Endothelial cell of umbilical vein (primary cell): ENCODE data around the gene UBE2E3. TPM values are rescaled to one million over a fixed set of nuclear protein-coding genes. Genes with fewer than 3 reads are reported as not detected.

Experiments
- BruUV-seq: library from RNA; stranded (reverse); fragments of 400-500 nt; replicated peaks from 2 replicates; lab custom pipeline; 2021; lab: Mats Ljungman, UMichigan
- CTCF ChIA-PET: fragments of 300-600, 350-600 bp; sonication (Branson Sonifier 250); formaldehyde crosslinking; loops from one replicate; lab custom pipeline; 2021; ENCODE audit warnings: antibody characterized with exemption, inconsistent platforms; lab: Charles Lee
- POLR2A ChIA-PET: fragments of 300-600, 350-600 bp; sonication (Branson Sonifier 250); formaldehyde crosslinking; loops from one replicate; lab custom pipeline; 2021; ENCODE audit warnings: antibody characterized with exemption, inconsistent platforms; lab: Charles Lee
- DNase-seq: peaks from one replicate; pipeline ENCODE4 v3.0.0-alpha.2; 2011; ENCODE audit warnings: low read depth, low spot score
- FAIRE-seq: peaks from 2 replicates; lab custom pipeline; 2011; peaks lifted over from hg19 to GRCh38; lab: Jason Lieb, UNC
- H2AFZ ChIP-seq: 2 replicates; pipeline ENCODE4 v1.6.0; 2012; ENCODE audit warnings: low read depth, low read length, control low read depth, inconsistent platforms
- H3K27ac ChIP-seq: 2 replicates; pipeline ENCODE4 v1.5.1; 2011; ENCODE audit warnings: low read depth, mild to moderate bottlenecking, control low read depth, low read length, moderate library complexity; ENCODE audit not compliant: insufficient read depth
- H3K27me3 ChIP-seq, 2 experiments: 2 replicates each; pipeline versions ENCODE4 v1.6.0 to v1.6.1; 2011; ENCODE audit warnings: low read length in 2 of 2, mixed read lengths in 1 of 2; ENCODE audit not compliant: control insufficient read depth in 2 of 2, insufficient read depth in 2 of 2
- H3K36me3 ChIP-seq, 2 experiments: 2 replicates in 1 of 2; 3 replicates in 1 of 2; pipeline ENCODE4 v1.5.1; 2011; ENCODE audit warnings: low read length in 2 of 2, mild to moderate bottlenecking in 1 of 2, moderate library complexity in 1 of 2; ENCODE audit not compliant: control insufficient read depth in 2 of 2, insufficient read depth in 2 of 2; ENCODE audit errors: extremely low read depth in 1 of 2
- H3K4me1 ChIP-seq: 3 replicates; pipeline ENCODE4 v1.5.1; 2011; ENCODE audit warnings: mild to moderate bottlenecking, low read length; ENCODE audit not compliant: control insufficient read depth, insufficient read depth; ENCODE audit errors: extremely low read depth
- H3K4me2 ChIP-seq: 2 replicates; pipeline ENCODE4 v1.6.1; 2011; ENCODE audit warnings: low read length, control low read depth, mixed read lengths; ENCODE audit not compliant: insufficient read depth
- H3K4me3 ChIP-seq, 3 experiments: fragments of 200-600 bp in 1 of 3; sonication (generic), shearing (Covaris generic) in 1 of 3; replicated peaks in 1 of 3; 2 replicates each; pipeline ENCODE4 v1.5.1; 2011 to 2016; ENCODE audit warnings: control low read depth in 3 of 3, low read length in 3 of 3, mild to moderate bottlenecking in 2 of 3, inconsistent platforms in 1 of 3, low read depth in 1 of 3, moderate library complexity in 1 of 3; ENCODE audit not compliant: insufficient read depth in 1 of 3
- H3K79me2 ChIP-seq: 2 replicates; pipeline ENCODE4 v1.6.0; 2012; ENCODE audit warnings: low read length, inconsistent platforms; ENCODE audit not compliant: control insufficient read depth, insufficient read depth
- H3K9ac ChIP-seq: replicated peaks from 2 replicates; pipeline ENCODE3; 2011; ENCODE audit warnings: low read length, control low read depth; ENCODE audit not compliant: insufficient read depth; ENCODE audit errors: extremely low read depth
- H3K9me1 ChIP-seq: replicated peaks from 3 replicates; pipeline ENCODE4 v1.6.0; 2011; ENCODE audit warnings: mild to moderate bottlenecking, low read length; ENCODE audit not compliant: control insufficient read depth, insufficient read depth; ENCODE audit errors: extremely low read depth
- H3K9me3 ChIP-seq: replicated peaks from 2 replicates; pipeline ENCODE4 v1.5.1; 2012; ENCODE audit warnings: low read length, inconsistent platforms; ENCODE audit not compliant: control insufficient read depth, insufficient read depth
- H4K20me1 ChIP-seq: replicated peaks from 2 replicates; pipeline ENCODE3; 2011; ENCODE audit warnings: mild to moderate bottlenecking, low read length; ENCODE audit not compliant: control insufficient read depth, insufficient read depth; ENCODE audit errors: extremely low read depth
- EZH2 ChIP-seq: IDR thresholded peaks from 2 replicates; pipeline ENCODE4 v1.6.1; 2012; ENCODE audit warnings: borderline replicate concordance, low read depth, mild to moderate bottlenecking, moderate library complexity, low read length, inconsistent platforms; ENCODE audit not compliant: severe bottlenecking
- FOS ChIP-seq: IDR thresholded peaks from 2 replicates; pipeline ENCODE4 v1.6.1; 2011; ENCODE audit warnings: mild to moderate bottlenecking, low read length, moderate library complexity, borderline replicate concordance; ENCODE audit not compliant: insufficient read depth
- GATA2 ChIP-seq: IDR thresholded peaks from 2 replicates; pipeline ENCODE4 v1.7.0; 2011; ENCODE audit warnings: low read depth, mild to moderate bottlenecking, moderate library complexity, mixed read lengths, low read length; ENCODE audit not compliant: insufficient read length, insufficient read depth
- JUN ChIP-seq: IDR thresholded peaks from 2 replicates; pipeline ENCODE4 v1.6.1; 2011; ENCODE audit warnings: borderline replicate concordance, low read depth; ENCODE audit not compliant: insufficient read length, insufficient read depth
- MYC ChIP-seq: IDR thresholded peaks from one replicate; pipeline ENCODE4 v1.6.1; 2011; ENCODE audit warnings: mild to moderate bottlenecking, low read depth, low read length
- POLR2A ChIP-seq: IDR thresholded peaks from 2 replicates; pipeline ENCODE4 v1.6.1; 2012; ENCODE audit warnings: low read depth, mild to moderate bottlenecking, control low read depth, low read length
- POLR2AphosphoS5 ChIP-seq: IDR thresholded peaks from 2 replicates; pipeline ENCODE4 v1.6.1; 2012; ENCODE audit warnings: low read depth, mild to moderate bottlenecking, control low read depth, low read length, moderate library complexity; ENCODE audit not compliant: insufficient read depth
- dilution Hi-C: fragments of 300-500 bp; cut with MboI; formaldehyde crosslinking; loops from one replicate; pipeline ENCODE4 v1.15.0; 2019; ENCODE audit warnings: low sequenced_read_pairs; ENCODE audit not compliant: extremely low pct_ligation_motif_present
- intact Hi-C: fragments of 100-400 bp; cut with micrococcal nuclease; formaldehyde crosslinking; loops from one replicate; pipeline ENCODE4 v1.10.0; 2022
- polyA plus RNA-seq, 4 experiments: library from polyadenylated mRNA; depleted of rRNA in 3 of 4; stranded (reverse) in 3 of 4; unstranded in 1 of 4; fragments of >200 nt; gene quantifications; 2 replicates each; pipeline versions ENCODE4 v1.2.1 to v1.2.3, GENCODE V29; 2011 to 2012; ENCODE audit warnings: missing spikeins in 1 of 4
- total RNA-seq: library from RNA; stranded (reverse); gene quantifications from 2 replicates; pipeline ENCODE4 v1.2.3, GENCODE V29; 2021
- TF ChIP-seq, protein P1 (sequence below): IDR thresholded peaks from 2 replicates; pipeline ENCODE4 v1.6.1; 2011; ENCODE audit not compliant: insufficient read depth, insufficient read length
- TF ChIP-seq, protein P2 (sequence below), 2 donors: IDR thresholded peaks; 1 replicate in 1 of 2; 2 replicates in 1 of 2; pipeline ENCODE4 v1.5.1; 2011; ENCODE audit warnings: low read length in 2 of 2, mild to moderate bottlenecking in 2 of 2, moderate library complexity in 2 of 2, control low read depth in 1 of 2, inconsistent platforms in 1 of 2, low read depth in 1 of 2; ENCODE audit not compliant: insufficient read depth in 1 of 2; ENCODE audit errors: extremely low read depth in 1 of 2

Gene UBE2E3
- total and polyA plus RNA-seq, 2 donors (not counting 3 experiments of a cell fraction or from before 2014, with no cell fraction given): 81.5 to 107 TPM

- peaks cover 18% of the 10 kb centered on the region for H4K20me1 ChIP-seq
- CTCF ChIA-PET: interaction anchor here (0.9 to 2.1 kb wide), 5 partner anchors 8 to 710 kb away, joined by 3 to 9 read pairs (median 4); partner anchors contain the start of gene UBE2E3
- dilution Hi-C loops (no loop called here), intact Hi-C loops (no loop called here)
- POLR2A ChIA-PET: no interaction called here
- no peaks in the 10 kb centered on the region for H3K27me3 ChIP-seq
- H3K9me3 ChIP-seq: no peaks in the 10 kb centered on the region
- peaks cover 87% of the 10 kb centered on the region for H3K79me2 ChIP-seq
- no peak for TF ChIP-seq MYC
- TF ChIP-seq, protein P1, sequence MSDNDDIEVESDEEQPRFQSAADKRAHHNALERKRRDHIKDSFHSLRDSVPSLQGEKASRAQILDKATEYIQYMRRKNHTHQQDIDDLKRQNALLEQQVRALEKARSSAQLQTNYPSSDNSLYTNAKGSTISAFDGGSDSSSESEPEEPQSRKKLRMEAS: no peak
- no peak for TF ChIP-seq GATA2
- TF ChIP-seq, protein P2, sequence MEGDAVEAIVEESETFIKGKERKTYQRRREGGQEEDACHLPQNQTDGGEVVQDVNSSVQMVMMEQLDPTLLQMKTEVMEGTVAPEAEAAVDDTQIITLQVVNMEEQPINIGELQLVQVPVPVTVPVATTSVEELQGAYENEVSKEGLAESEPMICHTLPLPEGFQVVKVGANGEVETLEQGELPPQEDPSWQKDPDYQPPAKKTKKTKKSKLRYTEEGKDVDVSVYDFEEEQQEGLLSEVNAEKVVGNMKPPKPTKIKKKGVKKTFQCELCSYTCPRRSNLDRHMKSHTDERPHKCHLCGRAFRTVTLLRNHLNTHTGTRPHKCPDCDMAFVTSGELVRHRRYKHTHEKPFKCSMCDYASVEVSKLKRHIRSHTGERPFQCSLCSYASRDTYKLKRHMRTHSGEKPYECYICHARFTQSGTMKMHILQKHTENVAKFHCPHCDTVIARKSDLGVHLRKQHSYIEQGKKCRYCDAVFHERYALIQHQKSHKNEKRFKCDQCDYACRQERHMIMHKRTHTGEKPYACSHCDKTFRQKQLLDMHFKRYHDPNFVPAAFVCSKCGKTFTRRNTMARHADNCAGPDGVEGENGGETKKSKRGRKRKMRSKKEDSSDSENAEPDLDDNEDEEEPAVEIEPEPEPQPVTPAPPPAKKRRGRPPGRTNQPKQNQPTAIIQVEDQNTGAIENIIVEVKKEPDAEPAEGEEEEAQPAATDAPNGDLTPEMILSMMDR (IDR thresholded peaks at IDR 0.05; ENCODE audit: extremely low read depth in 1 of 2, insufficient read depth in 1 of 2, low read depth in 1 of 2, low read length in 2 of 2): no peak
- TF ChIP-seq EZH2: no peak
- no peak for TF ChIP-seq POLR2AphosphoS5
- TF ChIP-seq POLR2A: no peak
- TF ChIP-seq FOS: no peak
- no peak for TF ChIP-seq JUN
- H3K36me3 ChIP-seq: no peaks in the 10 kb centered on the region
- H3K27ac ChIP-seq: no peak overlapping the region
- no peak overlapping the region for H3K4me3 ChIP-seq
- no peak overlapping the region for H3K9ac ChIP-seq
- FAIRE-seq: no peak
- no TSS peak for BruUV-seq
- H3K9me1 ChIP-seq: peaks cover 4% of the 10 kb centered on the region
- no peak for DNase-seq
- H3K4me1 ChIP-seq: no peaks in the 10 kb centered on the region
- no peak overlapping the region for H3K4me2 ChIP-seq
- H2AFZ ChIP-seq: no peak overlapping the region
These were observed 24.9 kb downstream of the UBE2E3 start for GRCh38 chr2:181005326-181005655.
